GM12874 (cell line): Measurements from ENCODE around the gene SCN3B.

Experiments used
- TF ChIP-seq, protein P1 (sequence below): IDR thresholded peaks from 2 replicates; pipeline ENCODE4 v1.5.1; 2011; ENCODE audit warnings: low read depth, mild to moderate bottlenecking, control low read depth, low read length, moderate library complexity; ENCODE audit not compliant: insufficient read depth

SCN3B gene

GRCh38 chr11:123581651-123582399, 72.6 kb downstream of the SCN3B start:
- TF ChIP-seq, protein P1, sequence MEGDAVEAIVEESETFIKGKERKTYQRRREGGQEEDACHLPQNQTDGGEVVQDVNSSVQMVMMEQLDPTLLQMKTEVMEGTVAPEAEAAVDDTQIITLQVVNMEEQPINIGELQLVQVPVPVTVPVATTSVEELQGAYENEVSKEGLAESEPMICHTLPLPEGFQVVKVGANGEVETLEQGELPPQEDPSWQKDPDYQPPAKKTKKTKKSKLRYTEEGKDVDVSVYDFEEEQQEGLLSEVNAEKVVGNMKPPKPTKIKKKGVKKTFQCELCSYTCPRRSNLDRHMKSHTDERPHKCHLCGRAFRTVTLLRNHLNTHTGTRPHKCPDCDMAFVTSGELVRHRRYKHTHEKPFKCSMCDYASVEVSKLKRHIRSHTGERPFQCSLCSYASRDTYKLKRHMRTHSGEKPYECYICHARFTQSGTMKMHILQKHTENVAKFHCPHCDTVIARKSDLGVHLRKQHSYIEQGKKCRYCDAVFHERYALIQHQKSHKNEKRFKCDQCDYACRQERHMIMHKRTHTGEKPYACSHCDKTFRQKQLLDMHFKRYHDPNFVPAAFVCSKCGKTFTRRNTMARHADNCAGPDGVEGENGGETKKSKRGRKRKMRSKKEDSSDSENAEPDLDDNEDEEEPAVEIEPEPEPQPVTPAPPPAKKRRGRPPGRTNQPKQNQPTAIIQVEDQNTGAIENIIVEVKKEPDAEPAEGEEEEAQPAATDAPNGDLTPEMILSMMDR = no peak

GRCh38 chr11:123580557-123581275, 73.7 kb downstream of the SCN3B start:
- TF ChIP-seq, protein P1 = peak; percentile 93

GRCh38 chr11:123580137-123580536, 74.3 kb downstream of the SCN3B start:
- TF ChIP-seq, protein P1 = no peak

DNA sequence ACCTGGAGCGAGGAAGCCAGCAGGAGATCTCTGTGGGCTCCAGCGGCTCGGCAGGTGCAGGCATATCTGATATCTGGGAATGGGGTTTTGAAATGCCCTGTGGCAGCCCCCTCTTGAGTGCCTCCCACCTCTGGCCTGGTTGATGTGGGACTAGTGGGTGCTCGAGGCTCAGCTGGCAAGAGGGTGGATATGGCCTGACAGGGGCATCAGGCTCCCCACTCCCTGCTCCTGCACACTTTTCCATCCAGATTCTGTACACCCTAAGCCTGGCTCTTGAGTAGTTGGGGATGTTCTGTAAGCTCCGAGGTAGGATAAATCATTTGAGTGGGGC, 75.0 kb downstream of the SCN3B start:
- TF ChIP-seq, protein P1 = no peak
